Activated B cell treated with CpG ODN at 0.5 μM for 24 hours (primary cell): Measurements from ENCODE around the gene ONECUT1. TPM values are rescaled to one million over a fixed set of nuclear protein-coding genes. Genes with fewer than 3 reads are reported as not detected.

Experiments
- ATAC-seq: fragments of 200-7000 bp; cut with Tn5 transposase; one replicate; pipeline ENCODE4 v1.10.0; 2021; ENCODE audit warnings: low read depth, mild to moderate bottlenecking, moderate library complexity
- CTCF ChIA-PET: fragments of 350-600 bp; sonication (Branson Sonifier 250); formaldehyde crosslinking; loops from one replicate; lab custom pipeline; 2021; ENCODE audit warnings: antibody characterized with exemption; lab: Charles Lee
- POLR2A ChIA-PET: fragments of 350-600 bp; sonication (Branson Sonifier 250); formaldehyde crosslinking; loops from one replicate; lab custom pipeline; 2021; ENCODE audit warnings: antibody characterized with exemption; lab: Charles Lee
- DNase-seq: peaks from one replicate; pipeline ENCODE4 v3.0.0; 2022
- H3K27ac Mint-ChIP-seq: one replicate; pipeline ENCODE4 v1.8.0; 2020; ENCODE audit warnings: mixed read lengths
- H3K27me3 Mint-ChIP-seq: one replicate; pipeline ENCODE4 v1.8.0; 2021; ENCODE audit warnings: mixed read lengths
- H3K36me3 Mint-ChIP-seq: one replicate; pipeline ENCODE4 v1.8.0; 2021; ENCODE audit warnings: low read depth, mixed read lengths
- H3K4me1 Mint-ChIP-seq: one replicate; pipeline ENCODE4 v1.8.0; 2021; ENCODE audit warnings: mixed read lengths
- H3K4me3 Mint-ChIP-seq: one replicate; pipeline ENCODE4 v1.8.0; 2020; ENCODE audit warnings: mild to moderate bottlenecking, mixed read lengths
- H3K9me3 Mint-ChIP-seq: one replicate; pipeline ENCODE4 v1.8.0; 2020; ENCODE audit warnings: mixed read lengths
- intact Hi-C: fragments of 100-400 bp; cut with micrococcal nuclease; formaldehyde crosslinking; loops from one replicate; pipeline ENCODE4 v1.15.1; 2024
- total RNA-seq: library from RNA; stranded (reverse); gene quantifications from 2 replicates; pipeline ENCODE4 v1.2.3, GENCODE V29; 2022
- TF ChIP-seq, protein P1 (sequence below): fragments of 200-600 bp; IDR thresholded peaks from one replicate; pipeline ENCODE4 v1.8.0; 2022; ENCODE audit warnings: antibody characterized with exemption, mild to moderate bottlenecking

Gene ONECUT1
- total RNA-seq, 1 donor from 2014 or later, result 0.44 TPM

DNA sequence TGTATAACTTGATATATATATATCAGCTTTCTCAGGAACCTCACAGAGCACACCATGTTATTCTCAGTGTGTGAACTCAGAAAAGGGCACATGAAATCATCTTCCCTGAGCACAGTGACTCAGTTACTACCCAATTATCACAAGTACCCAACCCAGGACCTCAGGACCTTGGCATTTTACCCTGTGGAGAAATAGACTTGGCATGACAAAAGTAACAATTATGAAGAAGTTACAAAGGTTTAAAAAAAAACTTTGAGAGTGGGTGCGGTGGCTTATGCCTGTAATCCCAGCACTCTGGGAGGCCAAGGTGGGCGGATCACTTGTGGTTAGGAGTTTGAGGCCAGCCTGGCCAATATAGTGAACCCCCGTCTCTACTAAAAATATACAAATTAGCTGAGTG is 52.4 kb downstream of the ONECUT1 start:
- no peak for ATAC-seq
- intact Hi-C loops, result no loop called here
- H3K4me3 Mint-ChIP-seq, result no peak overlapping the region
- CTCF ChIA-PET, result interaction anchor here (1.1 to 1.7 kb wide), 2 partner anchors 406 to 481 kb away, joined by 6 to 11 read pairs; no protein-coding TSS in a partner anchor
- peaks cover 12% of the 10 kb centered on the region for H3K4me1 Mint-ChIP-seq
- no peaks in the 10 kb centered on the region for H3K9me3 Mint-ChIP-seq
- H3K27ac Mint-ChIP-seq, result no peak overlapping the region
- no peaks in the 10 kb centered on the region for H3K27me3 Mint-ChIP-seq
- TF ChIP-seq, protein P1, sequence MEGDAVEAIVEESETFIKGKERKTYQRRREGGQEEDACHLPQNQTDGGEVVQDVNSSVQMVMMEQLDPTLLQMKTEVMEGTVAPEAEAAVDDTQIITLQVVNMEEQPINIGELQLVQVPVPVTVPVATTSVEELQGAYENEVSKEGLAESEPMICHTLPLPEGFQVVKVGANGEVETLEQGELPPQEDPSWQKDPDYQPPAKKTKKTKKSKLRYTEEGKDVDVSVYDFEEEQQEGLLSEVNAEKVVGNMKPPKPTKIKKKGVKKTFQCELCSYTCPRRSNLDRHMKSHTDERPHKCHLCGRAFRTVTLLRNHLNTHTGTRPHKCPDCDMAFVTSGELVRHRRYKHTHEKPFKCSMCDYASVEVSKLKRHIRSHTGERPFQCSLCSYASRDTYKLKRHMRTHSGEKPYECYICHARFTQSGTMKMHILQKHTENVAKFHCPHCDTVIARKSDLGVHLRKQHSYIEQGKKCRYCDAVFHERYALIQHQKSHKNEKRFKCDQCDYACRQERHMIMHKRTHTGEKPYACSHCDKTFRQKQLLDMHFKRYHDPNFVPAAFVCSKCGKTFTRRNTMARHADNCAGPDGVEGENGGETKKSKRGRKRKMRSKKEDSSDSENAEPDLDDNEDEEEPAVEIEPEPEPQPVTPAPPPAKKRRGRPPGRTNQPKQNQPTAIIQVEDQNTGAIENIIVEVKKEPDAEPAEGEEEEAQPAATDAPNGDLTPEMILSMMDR, result no peak
- POLR2A ChIA-PET, result no interaction called here
- H3K36me3 Mint-ChIP-seq, result no peaks in the 10 kb centered on the region
- DNase-seq, result no peak

DNA sequence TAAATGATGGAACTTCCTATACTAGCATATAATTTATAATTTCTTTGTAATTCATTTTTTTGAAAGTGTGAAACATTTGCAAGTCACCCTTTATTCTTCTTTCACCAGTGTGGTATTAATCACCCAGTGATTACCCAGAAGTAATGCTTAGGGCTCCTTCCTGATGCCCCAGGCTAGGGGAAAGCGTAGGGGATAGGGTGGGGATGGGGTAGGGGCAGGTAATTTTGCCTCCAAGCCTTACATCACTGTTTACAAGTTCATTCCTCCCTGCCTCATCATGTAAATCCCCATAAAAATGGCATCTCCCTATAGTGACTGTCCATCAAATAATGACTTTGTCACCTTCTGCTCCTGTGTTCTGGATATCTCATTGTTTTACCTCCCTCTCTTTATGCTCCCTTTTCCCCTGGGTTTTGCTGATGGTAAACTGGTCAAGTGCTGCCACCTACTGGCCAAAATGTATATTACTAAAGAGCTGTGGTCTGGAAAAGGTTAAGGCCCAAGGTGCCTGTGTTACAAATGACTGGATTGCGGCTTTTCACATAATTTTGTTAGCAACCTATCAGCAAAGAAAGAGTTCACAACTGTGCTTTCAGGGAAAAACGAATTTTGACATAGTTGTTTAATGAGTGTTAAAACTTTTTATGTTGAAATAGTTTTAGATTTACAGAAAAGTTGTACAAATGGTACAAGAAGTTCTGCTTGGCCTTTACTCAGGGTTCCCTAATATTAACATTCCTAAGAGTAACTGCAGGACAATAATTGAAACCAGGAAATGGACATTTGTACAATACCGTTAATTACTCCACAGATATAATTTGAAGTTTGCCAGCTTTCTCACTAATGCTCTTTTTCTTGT is 54.7 kb downstream of the ONECUT1 start:
- ChIA-PET CTCF (interaction anchor here (0.6 to 5.0 kb wide), 25 partner anchors 9 to 570 kb away, joined by 3 to 60 read pairs (median 4); partner anchors contain the start of genes ATOSA and MYO5A), POLR2A (interaction anchor here (0.6 to 2.4 kb wide), 4 partner anchors 57 to 505 kb away, joined by 3 to 9 read pairs (median 4); partner anchors contain the start of gene ATOSA)
- ATAC-seq (peak; percentile 84), DNase-seq (no peak)
- no peak overlapping the region for H3K27ac Mint-ChIP-seq
- H3K4me3 Mint-ChIP-seq, result no peak overlapping the region
- H3K9me3 Mint-ChIP-seq, result no peaks in the 10 kb centered on the region
- no peaks in the 10 kb centered on the region for H3K27me3 Mint-ChIP-seq
- H3K4me1 Mint-ChIP-seq, result peaks cover 18% of the 10 kb centered on the region
- TF ChIP-seq, protein P1, result no peak
- no peaks in the 10 kb centered on the region for H3K36me3 Mint-ChIP-seq
- intact Hi-C loops, result loop anchor here (1.0 to 2.0 kb wide), 8 partner anchors 57 to 753 kb away; partner anchors contain the start of gene MYO5A

DNA sequence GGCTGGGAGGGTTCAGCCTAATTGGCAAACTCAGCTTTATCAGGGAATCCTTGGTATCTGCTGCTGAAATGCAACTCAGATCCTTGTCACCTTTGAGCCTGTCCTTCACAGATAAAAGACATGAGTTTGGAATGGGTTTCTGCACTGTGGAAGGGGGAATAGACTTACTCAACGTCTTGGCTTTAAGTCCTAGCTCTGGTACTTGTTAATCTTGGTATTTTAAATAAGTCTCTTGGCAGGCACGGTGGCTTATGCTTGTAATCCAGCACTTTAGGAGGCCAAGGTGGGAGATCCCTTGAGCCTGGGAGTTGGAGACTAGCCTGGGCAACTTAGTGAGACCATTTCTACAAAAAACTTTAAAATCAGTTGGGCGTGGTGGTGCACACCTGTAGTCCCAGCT is 55.8 kb downstream of the ONECUT1 start:
- no peak overlapping the region for H3K4me3 Mint-ChIP-seq
- ATAC-seq, result no peak
- H3K27ac Mint-ChIP-seq, result no peak overlapping the region
- ChIA-PET CTCF (interaction anchor here (0.9 to 5.0 kb wide), 14 partner anchors 24 to 568 kb away, joined by 3 to 60 read pairs (median 4); partner anchors contain the start of gene MYO5A), POLR2A (interaction anchor here (0.7 to 2.4 kb wide), 2 partner anchors 55 to 476 kb away, joined by 4 to 9 read pairs; partner anchors contain the start of gene ATOSA)
- no peaks in the 10 kb centered on the region for H3K36me3 Mint-ChIP-seq
- H3K9me3 Mint-ChIP-seq, result no peaks in the 10 kb centered on the region
- no peak for DNase-seq
- H3K4me1 Mint-ChIP-seq, result peaks cover 29% of the 10 kb centered on the region
- intact Hi-C loops, result loop anchor here (2.0 to 5.0 kb wide), 3 partner anchors 167 to 752 kb away; partner anchors contain the start of genes ARPP19 and MYO5A
- TF ChIP-seq, protein P1, result no peak
- H3K27me3 Mint-ChIP-seq, result no peaks in the 10 kb centered on the region

DNA sequence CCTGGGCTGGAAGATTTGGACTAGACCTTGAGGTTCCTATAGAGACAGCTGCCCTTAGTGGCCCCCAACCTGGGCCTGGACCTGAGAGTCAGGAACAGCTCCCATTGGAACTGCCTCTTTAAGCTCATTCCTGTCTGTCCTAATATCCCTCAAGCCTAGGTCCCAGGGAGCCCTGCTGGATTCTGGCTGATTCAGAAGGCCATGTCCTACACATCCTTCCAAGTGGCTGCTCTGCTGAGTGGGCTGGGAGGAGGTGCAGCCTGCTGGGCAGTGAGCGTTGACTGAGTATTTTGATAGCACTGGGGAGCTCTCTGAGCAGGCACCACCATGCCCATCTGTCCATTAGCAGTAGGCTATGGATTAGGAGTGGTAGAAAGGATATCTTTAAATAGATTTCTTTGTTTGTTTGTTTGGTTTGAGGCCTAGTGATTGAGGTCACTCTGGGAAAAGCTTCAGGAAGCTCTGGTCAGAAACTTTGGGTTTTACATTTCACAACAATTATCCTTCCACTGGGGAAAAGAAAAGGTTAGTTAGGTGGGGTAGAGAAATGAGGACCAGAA is 56.4 kb downstream of the ONECUT1 start:
- ChIA-PET POLR2A (interaction anchor here (0.5 to 2.4 kb wide), 5 partner anchors 55 to 475 kb away, joined by 3 to 9 read pairs (median 3); partner anchors contain the start of gene ATOSA), CTCF (interaction anchor here (0.7 to 5.0 kb wide), 12 partner anchors 24 to 567 kb away, joined by 3 to 60 read pairs (median 4); partner anchors contain the start of gene MYO5A)
- Mint-ChIP-seq H3K4me1 (peaks cover 33% of the 10 kb centered on the region), H3K4me3 (no peak overlapping the region), H3K36me3 (no peaks in the 10 kb centered on the region), H3K27ac (peak overlapping the region; percentile 20), H3K27me3 (no peaks in the 10 kb centered on the region), H3K9me3 (no peaks in the 10 kb centered on the region)
- ATAC-seq (no peak), DNase-seq (no peak)
- intact Hi-C loops, result loop anchor here (2.0 to 5.0 kb wide), 3 partner anchors 166 to 751 kb away; partner anchors contain the start of genes ARPP19 and MYO5A
- TF ChIP-seq, protein P1, result no peak
